Neural cell (in vitro differentiated cells): ENCODE measurements around the gene ISLR2. TPM values are rescaled to one million over a fixed set of nuclear protein-coding genes. Genes with fewer than 3 reads are reported as not detected.

ENCODE experiments used
- H2AFZ ChIP-seq: fragments of 200-600, 300-800 bp; sonication (generic), shearing (Covaris generic); 2 replicates; pipeline ENCODE4 v1.6.0; 2014; ENCODE audit warnings: low read depth, mild to moderate bottlenecking, antibody characterized with exemption, low read length, moderate library complexity
- H3F3A ChIP-seq: fragments of 200-600 bp; shearing (Covaris generic); 2 replicates; pipeline ENCODE4 v1.6.1; 2016; ENCODE audit warnings: mild to moderate bottlenecking, moderate library complexity, mixed read lengths, antibody characterized with exemption, low read length; ENCODE audit not compliant: insufficient read depth, poor library complexity, severe bottlenecking
- H3K27ac ChIP-seq: fragments of 200-600, 300-800 bp; sonication (generic), shearing (Covaris generic); 2 replicates; pipeline ENCODE4 v1.5.1; 2014; ENCODE audit warnings: mild to moderate bottlenecking, low read length, moderate library complexity
- H3K27me3 ChIP-seq: fragments of 300-800, 200-600 bp; sonication (generic), shearing (Covaris generic); 2 replicates; pipeline ENCODE4 v1.6.0; 2014; ENCODE audit warnings: mild to moderate bottlenecking, low read depth, low read length, moderate library complexity; ENCODE audit not compliant: insufficient read depth
- H3K36me3 ChIP-seq: fragments of 300-800, 200-600 bp; sonication (generic), shearing (Covaris generic); 2 replicates; pipeline ENCODE4 v1.5.1; 2014; ENCODE audit warnings: mild to moderate bottlenecking, antibody characterized with exemption, low read length, moderate library complexity; ENCODE audit not compliant: insufficient read depth
- H3K4me2 ChIP-seq: fragments of 300-800, 200-600 bp; sonication (generic), shearing (Covaris generic); 2 replicates; pipeline ENCODE4 v1.6.0; 2014; ENCODE audit warnings: mild to moderate bottlenecking, low read length
- H3K4me3 ChIP-seq: fragments of 300-800, 200-600 bp; sonication (generic), shearing (Covaris generic); 2 replicates; pipeline ENCODE4 v1.5.1; 2014; ENCODE audit warnings: mild to moderate bottlenecking, low read length, moderate library complexity
- H3K79me2 ChIP-seq: fragments of 200-600 bp; shearing (Covaris generic); replicated peaks from 2 replicates; pipeline ENCODE4 v1.6.0; 2014; ENCODE audit warnings: mild to moderate bottlenecking, low read length, moderate library complexity; ENCODE audit not compliant: insufficient read depth
- H3K9ac ChIP-seq: fragments of 300-800, 200-600 bp; sonication (generic), shearing (Covaris generic); 2 replicates; pipeline ENCODE4 v1.6.1; 2016; ENCODE audit warnings: mild to moderate bottlenecking, low read length, mixed read lengths
- H3K9me2 ChIP-seq: fragments of 200-600 bp; shearing (Covaris generic); 2 replicates; pipeline ENCODE4 v1.6.1; 2016; ENCODE audit warnings: mild to moderate bottlenecking, low read length, mixed read lengths; ENCODE audit not compliant: insufficient read depth
- H3K9me3 ChIP-seq: fragments of 200-600, 300-800 bp; sonication (generic), shearing (Covaris generic); 2 replicates; pipeline ENCODE4 v1.6.1; 2016; ENCODE audit warnings: mild to moderate bottlenecking, mixed run types, low read length, moderate library complexity, mixed read lengths
- H4K20me1 ChIP-seq: fragments of 200-600 bp; shearing (Covaris generic); 2 replicates; pipeline ENCODE4 v1.6.1; 2016; ENCODE audit warnings: mild to moderate bottlenecking, mixed run types; ENCODE audit not compliant: insufficient read depth
- EP300 ChIP-seq: fragments of 450-650 bp; conservative IDR thresholded peaks from 2 replicates; pipeline ENCODE4 v1.6.1; 2014; ENCODE audit warnings: antibody characterized with exemption, mild to moderate bottlenecking, moderate library complexity; ENCODE audit not compliant: poor library complexity, severe bottlenecking
- EZH2 ChIP-seq: fragments of 200-600, 300-800 bp; shearing (Covaris generic), sonication (generic); IDR thresholded peaks from 2 replicates; pipeline ENCODE4 v1.6.1; 2014; ENCODE audit warnings: antibody characterized with exemption, low read length, borderline replicate concordance, mild to moderate bottlenecking; ENCODE audit not compliant: insufficient read depth, poor library complexity, severe bottlenecking
- MXI1 ChIP-seq: fragments of 450-650 bp; conservative IDR thresholded peaks from 2 replicates; pipeline ENCODE4 v1.6.1; 2014; ENCODE audit warnings: antibody characterized with exemption, mild to moderate bottlenecking; ENCODE audit not compliant: poor library complexity, severe bottlenecking
- POLR2AphosphoS5 ChIP-seq: IDR thresholded peaks from 2 replicates; pipeline ENCODE4 v1.6.1; 2012
- RAD21 ChIP-seq: fragments of 450-650 bp; conservative IDR thresholded peaks from 2 replicates; pipeline ENCODE4 v1.6.1; 2014; ENCODE audit warnings: antibody characterized with exemption, mild to moderate bottlenecking, moderate library complexity
- SMC3 ChIP-seq: fragments of 450-650 bp; conservative IDR thresholded peaks from 2 replicates; pipeline ENCODE4 v1.6.1; 2014; ENCODE audit warnings: antibody characterized with exemption, mild to moderate bottlenecking, moderate library complexity; ENCODE audit not compliant: poor library complexity
- TAF1 ChIP-seq: IDR thresholded peaks from 2 replicates; pipeline ENCODE4 v1.6.1; 2012; ENCODE audit warnings: low read depth
- polyA plus RNA-seq: library from polyadenylated mRNA; depleted of rRNA; stranded (reverse); fragments of >200 nt; gene quantifications from 2 replicates; pipeline ENCODE4 v1.2.3, GENCODE V29; 2014
- TF ChIP-seq, protein P1 (sequence below): IDR thresholded peaks from 2 replicates; pipeline ENCODE4 v1.6.1; 2012; ENCODE audit warnings: borderline replicate concordance
- TF ChIP-seq, protein P2 (sequence below): fragments of 450-650 bp; IDR thresholded peaks from 2 replicates; pipeline ENCODE4 v1.5.1; 2014; ENCODE audit warnings: antibody characterized with exemption, mild to moderate bottlenecking, moderate library complexity; ENCODE audit not compliant: poor library complexity, severe bottlenecking

The ISLR2 gene
- polyA plus RNA-seq, 1 donor from 2014 or later: 301 TPM

DNA sequence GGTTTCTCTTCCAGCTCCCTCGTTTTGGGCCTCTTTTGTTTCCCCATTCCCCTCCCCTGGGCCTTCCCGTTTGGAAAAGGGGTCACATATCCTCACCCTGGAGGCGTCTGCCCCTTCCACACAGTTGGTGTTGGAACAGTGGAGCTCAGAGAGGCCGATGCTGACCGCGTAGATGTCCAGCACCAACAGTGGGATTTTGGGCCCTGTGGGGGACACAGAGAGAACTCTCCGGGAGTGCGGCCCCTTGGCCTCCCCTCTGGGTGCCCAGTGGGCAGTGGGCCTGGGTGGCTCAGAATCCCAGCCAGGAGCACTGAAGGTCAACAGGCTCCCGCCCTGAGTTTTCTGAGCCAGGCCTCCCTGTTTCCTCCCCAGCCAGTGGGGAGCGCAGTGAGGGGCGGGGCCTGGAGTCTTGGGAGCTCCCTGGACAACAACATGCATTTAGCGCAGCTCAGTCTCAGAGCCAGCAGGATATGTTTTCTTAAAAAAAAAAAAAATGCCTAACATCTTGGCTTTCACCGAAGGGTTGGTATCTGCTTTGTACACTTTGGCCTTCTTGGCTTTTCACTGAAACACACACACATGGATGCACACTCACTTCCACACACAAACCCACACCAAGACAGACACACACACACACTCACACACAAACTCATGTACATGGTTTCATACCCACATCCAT, 42.5 kb downstream of the ISLR2 start:
- Histone ChIP-seq H3F3A (no peaks in the 10 kb centered on the region), H4K20me1 (no peaks in the 10 kb centered on the region), H3K4me2 (no peak overlapping the region), H3K4me3 (no peak overlapping the region), H3K36me3 (no peaks in the 10 kb centered on the region), H3K27me3 (no peaks in the 10 kb centered on the region), H3K27ac (no peak overlapping the region), H3K79me2 (no peaks in the 10 kb centered on the region), H3K9me2 (no peaks in the 10 kb centered on the region), H3K9ac (no peak overlapping the region), H2AFZ (no peak overlapping the region), H3K9me3 (no peaks in the 10 kb centered on the region)
- TF ChIP-seq, protein P1, sequence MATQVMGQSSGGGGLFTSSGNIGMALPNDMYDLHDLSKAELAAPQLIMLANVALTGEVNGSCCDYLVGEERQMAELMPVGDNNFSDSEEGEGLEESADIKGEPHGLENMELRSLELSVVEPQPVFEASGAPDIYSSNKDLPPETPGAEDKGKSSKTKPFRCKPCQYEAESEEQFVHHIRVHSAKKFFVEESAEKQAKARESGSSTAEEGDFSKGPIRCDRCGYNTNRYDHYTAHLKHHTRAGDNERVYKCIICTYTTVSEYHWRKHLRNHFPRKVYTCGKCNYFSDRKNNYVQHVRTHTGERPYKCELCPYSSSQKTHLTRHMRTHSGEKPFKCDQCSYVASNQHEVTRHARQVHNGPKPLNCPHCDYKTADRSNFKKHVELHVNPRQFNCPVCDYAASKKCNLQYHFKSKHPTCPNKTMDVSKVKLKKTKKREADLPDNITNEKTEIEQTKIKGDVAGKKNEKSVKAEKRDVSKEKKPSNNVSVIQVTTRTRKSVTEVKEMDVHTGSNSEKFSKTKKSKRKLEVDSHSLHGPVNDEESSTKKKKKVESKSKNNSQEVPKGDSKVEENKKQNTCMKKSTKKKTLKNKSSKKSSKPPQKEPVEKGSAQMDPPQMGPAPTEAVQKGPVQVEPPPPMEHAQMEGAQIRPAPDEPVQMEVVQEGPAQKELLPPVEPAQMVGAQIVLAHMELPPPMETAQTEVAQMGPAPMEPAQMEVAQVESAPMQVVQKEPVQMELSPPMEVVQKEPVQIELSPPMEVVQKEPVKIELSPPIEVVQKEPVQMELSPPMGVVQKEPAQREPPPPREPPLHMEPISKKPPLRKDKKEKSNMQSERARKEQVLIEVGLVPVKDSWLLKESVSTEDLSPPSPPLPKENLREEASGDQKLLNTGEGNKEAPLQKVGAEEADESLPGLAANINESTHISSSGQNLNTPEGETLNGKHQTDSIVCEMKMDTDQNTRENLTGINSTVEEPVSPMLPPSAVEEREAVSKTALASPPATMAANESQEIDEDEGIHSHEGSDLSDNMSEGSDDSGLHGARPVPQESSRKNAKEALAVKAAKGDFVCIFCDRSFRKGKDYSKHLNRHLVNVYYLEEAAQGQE: no peak
- TF ChIP-seq SMC3: no peak

DNA sequence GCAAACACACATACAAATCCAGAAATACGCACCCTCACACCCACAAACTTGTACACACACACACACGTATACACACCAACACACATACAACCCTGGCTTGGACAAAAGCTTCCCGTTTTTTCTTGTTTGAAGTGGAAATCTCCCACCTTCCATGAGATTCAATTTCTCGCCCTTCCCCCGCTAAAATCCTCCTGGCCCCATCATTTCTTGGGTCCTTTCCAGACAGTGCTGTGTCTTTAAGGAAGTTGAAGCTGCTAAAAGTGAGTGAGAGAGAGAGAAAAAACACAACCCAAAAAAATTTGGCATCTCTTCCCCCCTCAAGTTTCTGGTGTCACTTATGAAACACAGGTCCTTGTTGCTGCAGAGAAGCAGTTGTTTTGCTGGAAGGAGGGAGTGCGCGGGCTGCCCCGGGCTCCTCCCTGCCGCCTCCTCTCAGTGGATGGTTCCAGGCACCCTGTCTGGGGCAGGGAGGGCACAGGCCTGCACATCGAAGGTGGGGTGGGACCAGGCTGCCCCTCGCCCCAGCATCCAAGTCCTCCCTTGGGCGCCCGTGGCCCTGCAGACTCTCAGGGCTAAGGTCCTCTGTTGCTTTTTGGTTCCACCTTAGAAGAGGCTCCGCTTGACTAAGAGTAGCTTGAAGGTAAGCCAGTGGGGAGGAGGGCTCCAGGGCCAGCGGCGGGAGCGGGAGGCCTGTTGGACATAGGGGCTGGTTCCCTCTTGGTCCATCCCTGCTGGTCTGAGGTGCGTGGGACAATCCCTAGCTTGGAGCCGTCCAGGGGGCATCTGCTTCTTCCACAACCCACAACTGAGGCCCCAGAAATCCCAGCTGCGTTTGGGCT, 43.2 kb downstream of the ISLR2 start, which contains the start of gene ISLR:
Gene ISLR, plus strand, starts transcription at position 331 of the 839 bp plus-strand sequence. CDS start 1,149 bp downstream, outside the sequence.
- no peaks in the 10 kb centered on the region for H3K9me2 ChIP-seq
- H4K20me1 ChIP-seq: no peaks in the 10 kb centered on the region
- no peaks in the 10 kb centered on the region for H3K79me2 ChIP-seq
- no peaks in the 10 kb centered on the region for H3K36me3 ChIP-seq
- H3K27ac ChIP-seq: no peak within 1 kb of the TSS
- TF ChIP-seq, protein P1: no peak
- TF ChIP-seq MXI1 (no peak), EP300 (no peak), RAD21 (no peak), POLR2AphosphoS5 (no peak), EZH2 (no peak), TAF1 (no peak), SMC3 (no peak)
- TF ChIP-seq, protein P2, sequence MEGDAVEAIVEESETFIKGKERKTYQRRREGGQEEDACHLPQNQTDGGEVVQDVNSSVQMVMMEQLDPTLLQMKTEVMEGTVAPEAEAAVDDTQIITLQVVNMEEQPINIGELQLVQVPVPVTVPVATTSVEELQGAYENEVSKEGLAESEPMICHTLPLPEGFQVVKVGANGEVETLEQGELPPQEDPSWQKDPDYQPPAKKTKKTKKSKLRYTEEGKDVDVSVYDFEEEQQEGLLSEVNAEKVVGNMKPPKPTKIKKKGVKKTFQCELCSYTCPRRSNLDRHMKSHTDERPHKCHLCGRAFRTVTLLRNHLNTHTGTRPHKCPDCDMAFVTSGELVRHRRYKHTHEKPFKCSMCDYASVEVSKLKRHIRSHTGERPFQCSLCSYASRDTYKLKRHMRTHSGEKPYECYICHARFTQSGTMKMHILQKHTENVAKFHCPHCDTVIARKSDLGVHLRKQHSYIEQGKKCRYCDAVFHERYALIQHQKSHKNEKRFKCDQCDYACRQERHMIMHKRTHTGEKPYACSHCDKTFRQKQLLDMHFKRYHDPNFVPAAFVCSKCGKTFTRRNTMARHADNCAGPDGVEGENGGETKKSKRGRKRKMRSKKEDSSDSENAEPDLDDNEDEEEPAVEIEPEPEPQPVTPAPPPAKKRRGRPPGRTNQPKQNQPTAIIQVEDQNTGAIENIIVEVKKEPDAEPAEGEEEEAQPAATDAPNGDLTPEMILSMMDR: no peak
- no peaks in the 10 kb centered on the region for H3K9me3 ChIP-seq
- H3K4me3 ChIP-seq: no peak within 1 kb of the TSS
- H3K9ac ChIP-seq: no peak within 1 kb of the TSS
- H2AFZ ChIP-seq: no peak within 1 kb of the TSS
- H3K27me3 ChIP-seq: no peaks in the 10 kb centered on the region
- H3F3A ChIP-seq: no peaks in the 10 kb centered on the region
- no peak within 1 kb of the TSS for H3K4me2 ChIP-seq
